ENCODE data around the gene ADRA2B.

GRCh38 chr2:96135171-96135570, 18.8 kb upstream of the ADRA2B start:
- TF ChIP-seq CTCF (conservative IDR thresholded peaks at IDR 0.05; ENCODE audit: low read length) = no peak
- no peak for TF ChIP-seq EZH2phosphoT487 (IDR thresholded peaks at IDR 0.05; ENCODE audit: borderline replicate concordance)
